HG03159 (cell line): ENCODE measurements around the gene METTL3.
"Not testable (repeated sequence)": the region's sequence is repeated elsewhere in the genome, so short reads cannot be mapped to it uniquely, and the experiment has no call there.

Source experiments
- ATAC-seq: cut with Tn5 transposase; IDR thresholded peaks from one replicate; pipeline ENCODE4 v1.9.1; 2021; ENCODE audit warnings: mild to moderate bottlenecking, moderate library complexity; ENCODE audit not compliant: unreplicated experiment

Gene METTL3

GRCh38 chr14:21510735-21511657, at the start of gene METTL3:
Gene METTL3, minus strand, starts transcription at chr14:21511340. Its CDS starts 117 bp downstream, at chr14:21511223.
- peak; percentile 98 for ATAC-seq

- no peak for ATAC-seq
Measured at GRCh38 chr14:21558703-21559170, 47.6 kb upstream of the METTL3 start.

- no peak for ATAC-seq
Measured at GRCh38 chr14:21557084-21557901, 46.2 kb upstream of the METTL3 start.

- no peak for ATAC-seq
Measured at GRCh38 chr14:21556378-21557083, 45.4 kb upstream of the METTL3 start.

GRCh38 chr14:21553266-21553665, 42.1 kb upstream of the METTL3 start:
- no peak for ATAC-seq

DNA sequence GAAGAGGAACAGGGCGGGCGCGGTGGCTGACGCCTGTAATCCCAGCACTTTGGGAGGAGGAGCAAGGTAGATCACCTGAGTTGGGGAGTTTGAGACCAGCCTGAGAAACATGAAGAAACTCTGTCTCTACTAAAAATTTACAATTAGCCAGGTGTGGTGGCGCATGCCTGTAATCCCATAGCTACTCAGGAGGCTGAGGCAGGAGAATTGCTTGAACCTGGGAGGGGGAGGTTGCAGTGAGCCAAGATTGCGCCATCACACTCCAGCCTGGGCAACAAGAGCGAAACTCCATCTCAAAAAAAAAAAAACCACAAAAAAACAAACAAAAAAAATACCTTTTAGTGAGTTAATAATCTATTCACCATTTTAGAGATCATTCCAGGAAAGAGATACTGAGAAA, 33.4 kb upstream of the METTL3 start:
- not testable (repeated sequence) for ATAC-seq

GRCh38 chr14:21543963-21544362, 32.8 kb upstream of the METTL3 start:
- no peak for ATAC-seq

DNA sequence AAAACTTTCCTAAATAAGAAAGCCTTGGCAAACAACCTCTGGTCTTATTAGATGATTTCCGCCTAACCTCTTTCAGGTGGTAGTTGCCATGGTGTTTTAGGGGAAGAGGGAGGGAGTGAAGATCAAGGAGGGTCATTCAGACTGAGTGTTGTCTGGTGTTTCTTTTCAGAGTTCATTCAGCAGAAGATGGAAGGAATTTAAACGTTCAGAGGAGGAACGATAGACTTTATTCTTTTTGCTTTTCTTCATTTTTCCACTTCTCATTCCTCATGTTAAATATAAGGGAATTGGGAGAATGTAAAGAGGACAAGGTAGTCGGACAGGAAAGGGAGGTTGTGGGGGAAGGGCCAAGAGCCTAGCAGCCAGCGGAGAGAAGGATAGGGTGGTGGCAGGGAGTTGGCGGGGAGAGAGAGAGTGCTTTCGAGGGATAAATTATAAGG, 32.4 kb upstream of the METTL3 start:
- no peak for ATAC-seq

DNA sequence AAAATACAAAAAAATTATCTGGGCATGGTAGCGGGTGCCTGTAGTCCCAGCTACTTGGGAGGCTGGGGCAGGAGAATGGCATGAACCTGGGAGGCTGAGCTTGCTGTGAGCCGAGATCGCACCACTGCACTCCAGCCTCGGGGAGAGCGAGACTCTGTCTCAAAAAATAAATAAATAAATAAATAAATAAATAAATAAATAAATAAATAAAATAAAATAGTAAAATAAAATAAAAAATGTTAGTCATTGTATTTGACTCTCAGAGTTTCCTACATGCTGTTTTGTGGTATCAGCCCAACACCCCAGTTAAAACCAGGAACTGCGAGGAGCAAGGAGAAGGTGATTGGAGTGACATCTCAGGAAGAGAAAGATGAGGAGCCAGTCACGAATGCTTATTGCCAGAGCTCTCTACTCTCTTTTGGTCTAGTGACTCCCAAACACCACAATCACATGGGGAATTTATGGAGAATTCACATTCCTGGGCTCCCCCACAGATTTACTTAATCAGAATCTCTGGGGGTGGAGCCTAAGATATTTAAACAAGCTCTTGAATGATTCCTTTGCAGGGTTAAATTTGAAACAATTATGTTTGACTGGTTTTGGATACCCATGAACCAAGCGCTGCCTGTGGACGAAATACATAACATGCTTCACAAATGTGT, 30.4 kb upstream of the METTL3 start:
- no peak for ATAC-seq

DNA sequence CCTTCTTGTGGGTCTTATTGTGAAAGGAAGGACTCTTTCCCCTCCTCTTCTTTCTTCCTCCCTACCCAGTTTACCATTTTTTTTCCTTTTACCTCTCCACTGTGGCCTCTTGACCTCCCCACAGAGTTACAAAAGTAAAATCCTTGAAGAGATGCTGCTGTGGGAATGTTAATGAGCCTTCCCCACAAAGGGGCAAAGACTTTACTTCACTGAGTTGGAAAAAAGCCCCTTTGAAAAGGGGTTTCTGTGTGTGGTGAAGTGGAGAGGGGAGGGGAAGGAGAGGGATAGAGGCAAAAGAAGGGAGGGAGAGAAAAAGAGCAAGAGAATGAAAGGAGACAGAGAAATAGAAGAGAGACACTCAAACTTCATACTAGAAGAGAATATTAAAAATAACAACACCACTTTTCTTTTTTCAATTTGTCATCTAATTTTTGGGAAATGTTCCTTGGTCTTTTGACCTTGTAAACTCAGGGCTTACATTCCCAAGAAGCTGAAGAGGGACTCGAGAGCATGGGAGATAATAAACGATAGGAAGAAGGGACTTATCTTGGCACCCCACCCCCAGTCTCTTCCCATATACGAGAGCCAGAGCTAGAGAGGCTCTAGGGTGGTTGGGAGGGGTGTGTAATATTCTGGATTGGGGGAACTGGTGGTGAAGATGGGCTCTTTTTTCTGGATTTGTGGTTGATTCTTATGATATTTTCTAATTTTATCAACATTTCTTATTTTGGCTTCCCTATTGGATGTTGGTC, 28.2 kb upstream of the METTL3 start:
- ATAC-seq = no peak

DNA sequence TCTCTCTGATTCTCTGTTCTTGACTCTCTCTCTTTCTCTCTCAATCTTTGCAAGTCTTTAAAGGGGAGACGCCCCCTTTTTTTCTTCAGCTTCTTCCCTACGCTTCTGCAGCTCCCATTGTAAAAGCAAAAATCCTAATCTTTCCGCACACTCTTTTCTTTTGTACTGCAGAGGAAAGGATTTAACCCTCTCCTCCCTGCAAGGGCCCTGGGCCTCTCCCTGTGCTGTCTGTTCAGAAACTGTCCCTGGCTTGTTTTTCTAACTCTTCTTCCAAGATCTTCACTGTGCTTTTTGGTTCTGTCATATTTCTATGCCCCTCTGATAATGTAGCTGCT, 25.9 kb upstream of the METTL3 start:
- no peak for ATAC-seq

DNA sequence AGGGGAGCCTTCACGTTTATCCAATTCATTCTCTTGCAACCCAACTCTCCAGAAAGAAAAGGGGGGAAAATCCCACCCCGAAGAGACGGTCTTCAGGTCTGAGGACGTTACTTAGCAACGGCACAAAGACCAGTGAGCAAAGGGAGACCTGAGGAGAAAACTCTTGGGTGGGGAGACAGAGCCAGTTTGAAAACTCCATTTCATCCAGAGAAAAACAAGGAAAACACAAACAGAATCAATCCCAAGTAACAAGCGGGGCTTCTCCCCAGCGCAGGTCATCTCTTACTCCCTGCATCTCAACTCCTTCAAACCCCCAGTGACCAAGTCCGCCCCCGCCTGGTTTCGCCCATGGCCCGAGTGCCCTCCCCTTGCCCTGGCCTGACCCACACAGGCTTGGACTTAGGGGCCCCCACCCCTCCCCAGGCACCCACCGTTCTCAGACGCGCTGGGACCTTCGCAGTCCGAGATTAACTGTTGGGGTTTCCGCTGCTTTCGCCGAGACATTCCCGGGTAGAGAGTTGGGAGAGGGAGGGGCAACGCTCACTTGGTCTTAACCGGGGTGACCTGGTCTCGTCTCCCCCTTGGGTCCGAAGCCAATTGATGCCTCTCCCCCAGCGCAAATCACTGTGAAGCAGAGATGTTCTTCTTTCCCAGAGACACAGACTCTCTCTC, 25.4 kb upstream of the METTL3 start:
- no peak for ATAC-seq

DNA sequence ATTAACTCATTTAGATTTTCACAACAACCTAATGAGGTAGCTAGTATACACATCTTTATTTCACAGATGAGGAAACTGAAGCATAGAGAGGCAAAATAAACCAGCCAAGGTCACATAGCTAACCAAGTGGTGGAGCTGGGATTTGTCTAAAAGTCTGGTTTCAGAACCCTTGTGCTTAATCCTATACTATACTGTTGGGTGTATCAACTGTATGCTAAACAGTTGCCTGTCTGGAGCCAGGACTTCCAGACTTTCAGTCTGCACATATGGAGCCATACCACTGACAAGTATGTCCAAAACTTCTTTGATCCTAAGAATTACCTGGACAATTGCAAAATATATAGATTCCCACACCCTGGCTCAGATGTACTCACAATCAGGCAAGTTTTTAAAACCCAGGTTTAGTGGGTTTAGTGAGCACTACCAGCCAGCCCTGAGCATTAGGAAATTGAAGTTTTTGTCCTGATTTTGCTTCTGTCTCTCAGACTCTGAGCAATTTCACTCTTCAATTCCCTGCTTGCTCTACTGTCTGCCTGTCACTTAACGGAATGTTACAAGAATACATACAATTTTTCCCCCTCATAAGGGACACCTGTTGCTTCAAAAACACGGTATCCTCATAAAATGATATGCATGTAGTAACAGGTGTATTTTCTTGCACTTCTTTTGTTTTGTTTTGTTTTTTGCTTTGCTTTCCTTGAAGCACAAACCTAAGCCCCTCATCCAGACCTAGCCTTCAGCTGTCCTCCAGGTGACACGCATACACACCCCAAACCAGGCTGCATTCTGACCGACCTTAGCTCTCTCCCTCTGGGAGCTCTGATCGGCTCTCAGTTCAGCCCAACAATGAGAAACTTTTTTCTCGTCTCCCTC, 24.6 kb upstream of the METTL3 start:
- ATAC-seq = no peak

GRCh38 chr14:21534576-21534975, 23.4 kb upstream of the METTL3 start:
- ATAC-seq = no peak

DNA sequence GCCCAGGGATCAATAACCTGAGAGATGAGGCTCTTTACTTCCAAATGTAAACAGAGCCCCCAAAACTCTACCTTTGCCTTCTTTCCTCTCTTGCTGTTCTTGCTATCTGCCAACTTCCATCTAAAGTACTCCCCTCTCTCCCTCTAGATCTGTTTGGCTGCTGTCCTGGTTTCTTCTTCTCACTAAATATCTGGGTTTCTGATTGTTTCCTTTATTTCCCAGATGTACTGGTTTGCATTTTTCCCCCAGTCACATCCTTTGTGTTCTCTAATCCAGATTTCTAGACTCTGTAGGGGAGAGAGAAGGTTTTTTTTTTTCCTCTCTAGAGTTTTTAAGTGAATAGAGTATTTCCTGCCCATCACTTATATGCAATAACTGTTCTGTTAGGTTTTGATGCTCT, 22.2 kb upstream of the METTL3 start:
- no peak for ATAC-seq

- ATAC-seq = no peak
Measured at GRCh38 chr14:21529515-21529914, 18.4 kb upstream of the METTL3 start.

DNA sequence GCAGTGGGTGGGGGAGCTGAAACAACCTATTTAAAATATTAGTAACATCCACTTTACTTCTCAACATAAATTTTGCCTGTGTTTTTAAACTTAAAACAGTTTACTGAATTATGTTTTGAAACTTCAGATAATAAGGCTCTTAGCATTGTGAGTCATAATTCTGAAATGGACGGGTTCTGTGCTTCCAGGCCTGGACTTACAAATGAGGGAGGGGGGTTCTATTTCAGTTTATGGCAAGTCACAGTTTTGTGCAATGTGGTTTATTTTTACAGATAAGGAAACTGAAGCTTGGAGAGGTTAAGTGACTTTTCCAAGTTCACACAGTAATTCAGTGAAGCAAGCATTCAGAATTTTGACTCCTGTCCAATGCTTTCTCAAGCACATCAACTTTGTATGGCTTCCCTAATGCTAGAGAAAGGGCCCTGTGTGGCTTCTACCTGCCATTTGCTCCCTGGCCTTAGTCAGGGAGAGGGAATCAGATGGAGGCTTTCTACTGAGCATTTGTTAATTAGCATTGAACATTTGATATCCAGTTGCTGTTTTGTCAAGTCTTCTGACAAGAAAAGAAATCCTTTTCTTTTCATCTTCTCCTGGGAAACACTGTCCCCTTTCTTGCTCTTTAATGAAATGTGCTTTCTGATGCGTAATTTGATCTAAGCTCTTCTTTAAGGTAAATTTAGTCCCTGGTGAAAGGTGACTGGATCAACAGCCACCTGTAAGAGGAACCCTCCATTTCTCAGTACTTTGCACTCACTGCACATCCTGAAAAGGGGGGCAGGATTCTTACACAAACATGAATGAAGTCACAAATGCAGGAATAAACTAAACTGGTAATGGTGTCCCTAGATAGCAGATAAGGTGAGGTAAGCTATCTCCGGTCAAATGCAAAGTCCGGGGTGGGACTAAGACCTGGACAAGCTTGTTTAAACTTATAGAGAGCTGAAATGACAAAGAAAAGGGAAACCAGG, 17.5 kb upstream of the METTL3 start:
- ATAC-seq = no peak
